H9 (cell line): ENCODE data around the gene PBX1. TPM values are rescaled to one million over a fixed set of nuclear protein-coding genes. Genes with fewer than 3 reads are reported as not detected.

Source experiments
- DNase-seq: peaks from one replicate; pipeline ENCODE4 v3.0.0-alpha.2; 2017
- H2AFZ ChIP-seq: one replicate; pipeline ENCODE4 v1.6.1; 2013; ENCODE audit warnings: mild to moderate bottlenecking, low read length, control low read depth, moderate library complexity
- H2AK5ac ChIP-seq: 2 replicates; pipeline ENCODE4 v1.6.1; 2013; ENCODE audit warnings: low read length, control low read depth, mixed read lengths; ENCODE audit not compliant: insufficient read length
- H2BK120ac ChIP-seq: one replicate; pipeline ENCODE4 v1.6.1; 2013; ENCODE audit warnings: low read depth, mild to moderate bottlenecking, low read length, control low read depth, inconsistent platforms; ENCODE audit not compliant: poor library complexity, severe bottlenecking
- H2BK12ac ChIP-seq: 2 replicates; pipeline ENCODE4 v1.6.1; 2013; ENCODE audit warnings: low read length, control low read depth, mixed read lengths, low read depth; ENCODE audit not compliant: insufficient read length
- H2BK15ac ChIP-seq: 2 replicates; pipeline ENCODE4 v1.6.1; 2013; ENCODE audit warnings: low read depth, low read length, control low read depth
- H2BK20ac ChIP-seq: one replicate; pipeline ENCODE4 v1.6.1; 2013; ENCODE audit warnings: low read depth, mild to moderate bottlenecking, low read length, control low read depth, inconsistent platforms; ENCODE audit not compliant: poor library complexity, severe bottlenecking
- H2BK5ac ChIP-seq: 2 replicates; pipeline ENCODE4 v1.6.1; 2013; ENCODE audit warnings: low read length, control low read depth, mixed read lengths; ENCODE audit not compliant: insufficient read length
- H3K14ac ChIP-seq: 2 replicates; pipeline ENCODE4 v1.6.1; 2013; ENCODE audit warnings: low read length, control low read depth; ENCODE audit not compliant: insufficient read depth
- H3K18ac ChIP-seq: 2 replicates; pipeline ENCODE4 v1.6.1; 2013; ENCODE audit warnings: low read depth, mild to moderate bottlenecking, mixed read lengths, low read length, control low read depth; ENCODE audit not compliant: insufficient read length
- H3K23ac ChIP-seq: 2 replicates; pipeline ENCODE4 v1.6.1; 2013; ENCODE audit warnings: low read length, control low read depth, mixed read lengths, low read depth; ENCODE audit not compliant: insufficient read length
- H3K23me2 ChIP-seq: 2 replicates; pipeline ENCODE4 v1.6.1; 2013; ENCODE audit warnings: low read depth, mild to moderate bottlenecking, mixed read lengths, low read length, control low read depth; ENCODE audit not compliant: insufficient read length, poor library complexity, severe bottlenecking
- H3K27ac ChIP-seq: 2 replicates; pipeline ENCODE4 v1.5.1; 2013; ENCODE audit warnings: low read length, control low read depth, mixed read lengths, low read depth; ENCODE audit not compliant: insufficient read length
- H3K27me3 ChIP-seq: 2 replicates; pipeline ENCODE4 v1.6.1; 2013; ENCODE audit warnings: low read length, control low read depth, inconsistent platforms; ENCODE audit not compliant: insufficient read depth
- H3K4ac ChIP-seq: 2 replicates; pipeline ENCODE4 v1.6.1; 2013; ENCODE audit warnings: low read depth, mild to moderate bottlenecking, control low read depth, inconsistent platforms, low read length, moderate library complexity
- H3K4me1 ChIP-seq: 2 replicates; pipeline ENCODE4 v1.6.1; 2013; ENCODE audit warnings: low read length, control low read depth, inconsistent platforms; ENCODE audit not compliant: insufficient read depth
- H3K4me2 ChIP-seq: 2 replicates; pipeline ENCODE4 v1.6.1; 2013; ENCODE audit warnings: low read length, control low read depth, mixed read lengths; ENCODE audit not compliant: insufficient read length, insufficient read depth
- H3K56ac ChIP-seq: 2 replicates; pipeline ENCODE4 v1.6.1; 2013; ENCODE audit warnings: low read depth, mild to moderate bottlenecking, mixed read lengths, low read length, control low read depth; ENCODE audit not compliant: insufficient read length
- H3K79me1 ChIP-seq: 2 replicates; pipeline ENCODE4 v1.6.1; 2013; ENCODE audit warnings: low read depth, mild to moderate bottlenecking, moderate library complexity, low read length, control low read depth, inconsistent platforms; ENCODE audit not compliant: insufficient read depth, poor library complexity, severe bottlenecking
- H3K79me2 ChIP-seq: 2 replicates; pipeline ENCODE4 v1.6.1; 2013; ENCODE audit warnings: low read length, control low read depth, inconsistent platforms; ENCODE audit not compliant: insufficient read depth
- H3K9ac ChIP-seq: 2 replicates; pipeline ENCODE4 v1.6.1; 2013; ENCODE audit warnings: low read length, control low read depth, mixed read lengths; ENCODE audit not compliant: insufficient read length; ENCODE audit errors: extremely low read depth
- H3K9me3 ChIP-seq: one replicate; pipeline ENCODE4 v1.6.1; 2013; ENCODE audit warnings: low read depth, low read length, inconsistent platforms; ENCODE audit not compliant: control insufficient read depth
- H3T11ph ChIP-seq: one replicate; pipeline ENCODE4 v1.6.1; 2013; ENCODE audit warnings: mild to moderate bottlenecking, low read length, control low read depth, inconsistent platforms
- H4K20me1 ChIP-seq: one replicate; pipeline ENCODE4 v1.6.1; 2013; ENCODE audit not compliant: control insufficient read depth, insufficient read length, insufficient read depth
- H4K5ac ChIP-seq: 2 replicates; pipeline ENCODE4 v1.6.1; 2013; ENCODE audit warnings: low read depth, mild to moderate bottlenecking, mixed read lengths, low read length, control low read depth; ENCODE audit not compliant: insufficient read length
- H4K8ac ChIP-seq: replicated peaks from 2 replicates; pipeline ENCODE4 v1.6.1; 2013; ENCODE audit warnings: low read length, control low read depth, mixed read lengths, low read depth; ENCODE audit not compliant: insufficient read length
- H4K91ac ChIP-seq: 2 replicates; pipeline ENCODE4 v1.6.1; 2013; ENCODE audit warnings: low read depth, mild to moderate bottlenecking, moderate library complexity, mixed read lengths, low read length, control low read depth; ENCODE audit not compliant: insufficient read length
- H3K27ac Mint-ChIP-seq, 3 experiments: 2 replicates in 2 of 3; 3 replicates in 1 of 3; pipeline ENCODE4 v1.8.0; 2020 to 2021; ENCODE audit warnings: mixed read lengths in 3 of 3, mild to moderate bottlenecking in 1 of 3, moderate library complexity in 1 of 3
- H3K27me3 Mint-ChIP-seq: 2 replicates; pipeline ENCODE4 v1.8.0; 2021; ENCODE audit warnings: low read depth, mild to moderate bottlenecking, moderate library complexity, mixed read lengths
- H3K36me3 Mint-ChIP-seq, 3 experiments: 2 replicates in 2 of 3; 3 replicates in 1 of 3; pipeline ENCODE4 v1.8.0; 2020 to 2021; ENCODE audit warnings: low read depth in 3 of 3, mixed read lengths in 3 of 3; ENCODE audit not compliant: insufficient read depth in 1 of 3
- H3K4me1 Mint-ChIP-seq, 2 experiments: 2 replicates each; pipeline ENCODE4 v1.8.0; 2020; ENCODE audit warnings: mixed read lengths in 2 of 2
- H3K4me3 Mint-ChIP-seq, 2 experiments: 2 replicates in 1 of 2; 3 replicates in 1 of 2; pipeline ENCODE4 v1.8.0; 2020 to 2021; ENCODE audit warnings: mild to moderate bottlenecking in 2 of 2, mixed read lengths in 2 of 2, moderate library complexity in 1 of 2
- H3K9me3 Mint-ChIP-seq, 2 experiments: 2 replicates in 1 of 2; 3 replicates in 1 of 2; pipeline ENCODE4 v1.8.0; 2020; ENCODE audit warnings: mild to moderate bottlenecking in 2 of 2, mixed read lengths in 2 of 2, moderate library complexity in 1 of 2
- WGBS: extraction: QIAGEN DNeasy Blood & Tissue Kit; methylation state at CpG from one replicate; pipeline ENCODE4 v1.1.7; 2013; ENCODE audit warnings: missing lambda C conversion rate, low lambda C conversion rate, mixed read lengths; ENCODE audit not compliant: insufficient read length; ENCODE audit errors: extremely low coverage; 5-methylcytosine and 5-hydroxymethylcytosine counted together
- total RNA-seq: library from RNA; stranded (reverse); gene quantifications from 2 replicates; pipeline ENCODE4 v1.2.1, GENCODE V29; 2021
- TF ChIP-seq, protein P1 (sequence below): fragments of 200-600 bp; sonication (generic); conservative IDR thresholded peaks from 3 replicates; pipeline ENCODE4 v1.8.0; 2021; ENCODE audit warnings: antibody characterized with exemption, mild to moderate bottlenecking

The PBX1 gene
- total RNA-seq, 1 experiment from 2014 or later = 142 TPM

DNA sequence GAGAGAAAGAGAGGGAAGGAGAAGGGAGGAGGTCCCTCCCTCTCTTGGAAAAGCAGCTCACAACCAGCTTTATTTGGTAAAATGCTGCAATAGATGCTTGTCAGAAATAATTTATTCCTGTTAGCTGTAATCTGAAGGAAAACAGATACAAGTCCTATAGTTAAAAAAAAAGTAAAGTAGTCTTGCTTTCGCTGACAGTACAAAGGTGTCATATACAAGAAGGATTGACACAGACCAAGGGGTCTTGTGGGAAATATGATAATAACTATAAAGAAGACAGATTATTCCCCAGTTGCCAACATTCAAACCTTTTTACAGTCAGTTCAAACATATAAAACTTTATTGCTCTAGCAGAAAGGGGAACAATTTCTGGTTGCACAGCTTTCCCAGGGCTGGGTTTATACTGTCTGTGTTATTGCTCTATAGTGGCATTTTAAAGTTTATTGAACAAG is 145.0 kb downstream of the PBX1 start:
- Histone ChIP-seq H4K8ac (no peak overlapping the region), H4K91ac (no peak overlapping the region), H3K79me2 (peaks cover 10% of the 10 kb centered on the region; the same call in 1 of the 2 replicates), H3K9me3 (no peaks in the 10 kb centered on the region), H2BK20ac (no peak overlapping the region), H3K23ac (no peak overlapping the region), H3K14ac (no peak overlapping the region), H3K23me2 (no peaks in the 10 kb centered on the region), H3K56ac (no peak overlapping the region), H2AK5ac (no peak overlapping the region), H3K27ac (no peak overlapping the region), H3K4me1 (peaks cover 17% of the 10 kb centered on the region), H4K5ac (no peak overlapping the region), H3K4me2 (no peak overlapping the region), H3K4ac (no peak overlapping the region), H3K27me3 (no peaks in the 10 kb centered on the region), H3K18ac (no peak overlapping the region), H2BK15ac (no peak overlapping the region), H2BK5ac (no peak overlapping the region), H2BK12ac (no peak overlapping the region), H3T11ph (no peak overlapping the region), H2AFZ (no peak overlapping the region), H2BK120ac (no peak overlapping the region), H3K9ac (no peak overlapping the region), H3K79me1 (peaks cover 8% of the 10 kb centered on the region), H4K20me1 (no peaks in the 10 kb centered on the region)
- Mint-ChIP-seq H3K27ac (peak overlapping the region in 1 of 3 experiments; percentile 31; a peak in 1 of 7 replicates), H3K27me3 (no peaks in the 10 kb centered on the region), H3K36me3 (peaks cover 0 to under 1% (median 0%) of the 10 kb centered on the region in 3 experiments; a peak in 2 of 7 replicates), H3K4me1 (peaks cover 56 to 64% of the 10 kb centered on the region in 2 experiments), H3K9me3 (no peaks in the 10 kb centered on the region), H3K4me3 (no peak overlapping the region)
- no CpG with 5 or more reads among the region's 1 CpG for WGBS
- DNase-seq = no peak
- TF ChIP-seq, protein P1, sequence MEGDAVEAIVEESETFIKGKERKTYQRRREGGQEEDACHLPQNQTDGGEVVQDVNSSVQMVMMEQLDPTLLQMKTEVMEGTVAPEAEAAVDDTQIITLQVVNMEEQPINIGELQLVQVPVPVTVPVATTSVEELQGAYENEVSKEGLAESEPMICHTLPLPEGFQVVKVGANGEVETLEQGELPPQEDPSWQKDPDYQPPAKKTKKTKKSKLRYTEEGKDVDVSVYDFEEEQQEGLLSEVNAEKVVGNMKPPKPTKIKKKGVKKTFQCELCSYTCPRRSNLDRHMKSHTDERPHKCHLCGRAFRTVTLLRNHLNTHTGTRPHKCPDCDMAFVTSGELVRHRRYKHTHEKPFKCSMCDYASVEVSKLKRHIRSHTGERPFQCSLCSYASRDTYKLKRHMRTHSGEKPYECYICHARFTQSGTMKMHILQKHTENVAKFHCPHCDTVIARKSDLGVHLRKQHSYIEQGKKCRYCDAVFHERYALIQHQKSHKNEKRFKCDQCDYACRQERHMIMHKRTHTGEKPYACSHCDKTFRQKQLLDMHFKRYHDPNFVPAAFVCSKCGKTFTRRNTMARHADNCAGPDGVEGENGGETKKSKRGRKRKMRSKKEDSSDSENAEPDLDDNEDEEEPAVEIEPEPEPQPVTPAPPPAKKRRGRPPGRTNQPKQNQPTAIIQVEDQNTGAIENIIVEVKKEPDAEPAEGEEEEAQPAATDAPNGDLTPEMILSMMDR = no peak
